ENCODE results near the gene ABLIM2. TPM values are rescaled to one million over a fixed set of nuclear protein-coding genes. Genes with fewer than 3 reads are reported as not detected.

Gene ABLIM2
- total and polyA plus RNA-seq, 2 of the 4 experiments (the other 2 are of a cell fraction): under 0.01 to 0.10 TPM

- TF ChIP-seq BHLHE40 (IDR thresholded peaks at IDR 0.05; ENCODE audit: low read depth, low read length) (no peak), RFX5 (IDR thresholded peaks at IDR 0.05; ENCODE audit: low read depth, low read length) (no peak)
Observed at GRCh38 chr4:8199594-8200301, 41.1 kb upstream of the ABLIM2 start (continued).

- peak within 1 kb of the TSS; percentile 51 to 75 for H4K8ac ChIP-seq (ENCODE audit: low read depth in 2 of 2, low read length in 2 of 2)
- no peak within 1 kb of the TSS for H2BK20ac ChIP-seq (ENCODE audit: low read depth, low read length)
- H3K18ac ChIP-seq (ENCODE audit: low read depth, low read length): no peak within 1 kb of the TSS; the same call in 1 of the 2 replicates
- H3K27ac ChIP-seq (ENCODE audit: insufficient read depth, low read length): peak within 1 kb of the TSS; percentile 26; the same call in 1 of the 2 replicates
- no peak for TF ChIP-seq CEBPB (IDR thresholded peaks at IDR 0.05; ENCODE audit: low read depth, low read length)
- no peak for TF ChIP-seq ELK1 (IDR thresholded peaks at IDR 0.05; ENCODE audit: borderline replicate concordance, low read depth, low read length)
- no peak for TF ChIP-seq NFE2L2 (IDR thresholded peaks at IDR 0.05; ENCODE audit: low read depth, low read length)
- peak; percentile 54; the same call in 1 of the 2 replicates for TF ChIP-seq MAZ (IDR thresholded peaks at IDR 0.05; ENCODE audit: borderline replicate concordance, low read depth, low read length)
- TF ChIP-seq USF2 (IDR thresholded peaks at IDR 0.05; ENCODE audit: low read depth, low read length): peak; percentile 29; the same call in 1 of the 2 replicates
- no peak for TF ChIP-seq RAD21 (IDR thresholded peaks at IDR 0.05; ENCODE audit: low read length)
- peak; percentile 63; the same call in 1 of the 2 replicates for TF ChIP-seq MXI1 (IDR thresholded peaks at IDR 0.05; ENCODE audit: borderline replicate concordance, low read depth, low read length)
- H3K4me2 ChIP-seq (ENCODE audit: low read depth, low read length): peak within 1 kb of the TSS; percentile 38
- intact Hi-C loops (cut with micrococcal nuclease): no loop called here
- H4K5ac ChIP-seq (ENCODE audit: low read depth, low read length): peak within 1 kb of the TSS; percentile 84
- no peaks in the 10 kb centered on the region for H3K79me1 ChIP-seq (ENCODE audit: low read depth in 1 of 2, low read length in 2 of 2)
- H3K14ac ChIP-seq (replicated peaks; ENCODE audit: low read depth, low read length): peak within 1 kb of the TSS; percentile 50
- H2AK5ac ChIP-seq (ENCODE audit: low read depth, low read length): peak within 1 kb of the TSS; percentile 91
- peak within 1 kb of the TSS; percentile 32; the same call in 1 of the 2 replicates for H4K91ac ChIP-seq (ENCODE audit: insufficient read depth, low read depth, low read length)
- H3K36me3 ChIP-seq (ENCODE audit: control insufficient read depth, insufficient read depth, low read length): no peaks in the 10 kb centered on the region
- WGBS, 2 experiments (ENCODE audit: extremely low coverage in 2 of 2, insufficient read length in 1 of 2): 2% methylated on average over 16 of the region's 32 CpGs; no CpG with 5 or more reads in 1 of the 2 experiments
- no peak within 1 kb of the TSS for H3K4me3 ChIP-seq (ENCODE audit: insufficient read depth, low read depth, low read length)
- peak within 1 kb of the TSS; percentile 95 for H2AFZ ChIP-seq (replicated peaks; ENCODE audit: low read length, poor library complexity)
- peak within 1 kb of the TSS; percentile 9 for H2BK5ac ChIP-seq (ENCODE audit: low read depth, low read length, poor library complexity, severe bottlenecking)
- in situ Hi-C loops (cut with MboI; ENCODE audit: low sequenced_read_pairs): no loop called here
- peak; percentile 86 for DNase-seq
- peak within 1 kb of the TSS; percentile 48 for H3K9ac ChIP-seq (ENCODE audit: low read depth, low read length)
- peak within 1 kb of the TSS; percentile 73 for H3K4ac ChIP-seq (ENCODE audit: low read depth, low read length)
- ATAC-seq (ENCODE audit: low read depth): peak; percentile 99
- ChIA-PET CTCF (interaction anchor here (0.7 to 1.9 kb wide), 3 partner anchors 11 to 397 kb away, joined by 3 to 6 read pairs (median 5); no protein-coding TSS in a partner anchor), POLR2A (ENCODE audit: unreplicated experiment) (no interaction called here)
- H3K27me3 ChIP-seq (ENCODE audit: control insufficient read depth, insufficient read depth, low read length): peaks cover 14% of the 10 kb centered on the region; the same call in 1 of the 2 replicates
- peaks cover 10% of the 10 kb centered on the region; the same call in 1 of the 2 replicates for H3K9me1 ChIP-seq (ENCODE audit: insufficient read depth, low read length)
- H3K4me1 ChIP-seq (ENCODE audit: control insufficient read depth, insufficient read depth, low read length): peaks cover 14% of the 10 kb centered on the region
- dilution Hi-C loops (cut with HindIII; ENCODE audit: low sequenced_read_pairs, unreplicated experiment): no loop called here
- no TSS peak for BruUV-seq (replicated peaks)
- H3K56ac ChIP-seq (ENCODE audit: extremely low read depth, insufficient read depth, low read length): no peak within 1 kb of the TSS
- H3K23ac ChIP-seq (ENCODE audit: low read depth, low read length): no peak within 1 kb of the TSS
- no peaks in the 10 kb centered on the region for H3K9me3 ChIP-seq (ENCODE audit: control insufficient read depth, insufficient read depth, low read length)
- peak within 1 kb of the TSS; percentile 70 for H2AK9ac ChIP-seq (replicated peaks; ENCODE audit: low read depth, low read length, poor library complexity)
- peak within 1 kb of the TSS; percentile 55 for H2BK120ac ChIP-seq (ENCODE audit: low read depth, low read length)
- peak within 1 kb of the TSS; percentile 53; the same call in 1 of the 3 replicates for H2BK15ac ChIP-seq (ENCODE audit: low read depth, low read length)
- H4K20me1 ChIP-seq (ENCODE audit: insufficient read depth, low read length): no peaks in the 10 kb centered on the region
Observed at GRCh38 chr4:8198906-8199593, 40.4 kb upstream of the ABLIM2 start, which contains the start of gene SH3TC1. SH3TC1 (plus strand) TSS chr4:8199290; CDS start chr4:8205195, 5,905 bp downstream.
